Suppressor macrophage treated with lipopolysaccharide for 4 hours (primary cell): Measurements from ENCODE around the gene KCNJ9.
A peak's percentile ranks its signal among the peaks of the same experiment; 100 is the strongest.
"Not testable (repeated sequence)": the region's sequence is repeated elsewhere in the genome, so short reads cannot be mapped to it uniquely, and the experiment has no call there.

ENCODE experiments used
- DNase-seq: peaks from one replicate; pipeline ENCODE4 v3.0.0-alpha.2; 2020

Gene KCNJ9

GRCh38 chr1:160104486-160104885 is 23.1 kb downstream of the KCNJ9 start:
- DNase-seq: peak; percentile 67

DNA sequence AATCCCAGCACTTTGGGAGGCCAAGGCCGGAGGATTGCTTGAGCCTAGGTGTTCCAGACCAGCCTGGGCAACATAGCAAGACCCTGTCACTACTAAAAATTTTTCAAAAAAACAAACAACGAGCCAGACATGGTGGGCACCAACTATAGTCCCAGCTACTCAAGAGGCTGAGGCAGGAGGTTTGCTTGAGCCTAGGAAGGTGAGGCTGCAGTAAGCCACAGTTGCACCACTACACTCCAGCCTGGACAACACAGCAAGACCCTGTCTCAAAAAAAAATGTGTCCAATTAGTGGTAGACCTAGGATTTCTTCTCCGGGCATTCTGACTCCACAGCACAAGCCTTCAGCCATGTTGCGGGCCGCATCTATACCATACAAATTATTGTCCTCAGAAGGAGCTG is 23.8 kb downstream of the KCNJ9 start:
- no peak for DNase-seq

DNA sequence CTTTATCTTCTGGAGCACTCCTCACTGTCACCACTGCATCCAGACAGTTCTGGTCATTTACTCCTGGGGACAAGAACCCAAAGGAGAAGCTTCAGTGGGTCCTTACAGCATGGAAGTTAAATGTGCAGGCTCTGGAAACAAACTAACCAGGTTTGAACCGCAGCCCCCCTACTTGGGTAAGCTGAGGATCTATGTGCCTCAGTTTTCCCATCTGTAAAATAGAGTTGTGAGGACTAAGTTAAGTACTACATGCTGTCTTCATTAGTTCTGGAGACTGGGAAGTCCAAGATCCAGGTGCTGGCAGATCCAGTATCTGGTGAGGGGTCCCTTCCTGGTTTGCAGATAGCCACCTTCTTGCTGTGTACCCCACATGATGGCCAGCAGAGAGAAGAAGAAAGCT is 26.2 kb downstream of the KCNJ9 start:
- DNase-seq: no peak

GRCh38 chr1:160108888-160109662 is 27.7 kb downstream of the KCNJ9 start:
- peak; percentile 78 for DNase-seq

GRCh38 chr1:160109686-160110085 is 28.3 kb downstream of the KCNJ9 start:
- no peak for DNase-seq

- not testable (repeated sequence) for DNase-seq
Observed at GRCh38 chr1:160111462-160111861, 30.1 kb downstream of the KCNJ9 start.

GRCh38 chr1:160112357-160112756 is 31.0 kb downstream of the KCNJ9 start:
- DNase-seq: no peak

DNA sequence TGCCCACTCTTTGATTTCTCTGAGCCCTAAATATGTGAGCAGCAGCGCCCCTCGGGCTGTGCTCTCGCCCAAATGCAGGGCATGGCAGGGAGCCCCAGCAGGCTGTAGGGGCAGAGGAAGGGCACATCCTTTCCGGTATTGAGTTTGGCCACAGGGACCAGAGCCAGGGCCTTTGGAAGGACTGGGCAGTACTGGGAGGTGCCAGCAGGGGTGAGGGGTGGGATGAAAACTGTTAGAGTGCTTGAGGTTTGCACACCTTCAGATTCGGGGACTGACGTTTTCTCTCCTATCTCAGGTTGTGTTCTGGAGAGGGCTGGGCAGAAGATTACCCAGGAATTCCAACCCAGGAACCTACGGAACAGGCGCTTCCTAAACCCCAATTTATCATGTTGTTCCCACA is 32.1 kb downstream of the KCNJ9 start:
- DNase-seq: no peak

DNA sequence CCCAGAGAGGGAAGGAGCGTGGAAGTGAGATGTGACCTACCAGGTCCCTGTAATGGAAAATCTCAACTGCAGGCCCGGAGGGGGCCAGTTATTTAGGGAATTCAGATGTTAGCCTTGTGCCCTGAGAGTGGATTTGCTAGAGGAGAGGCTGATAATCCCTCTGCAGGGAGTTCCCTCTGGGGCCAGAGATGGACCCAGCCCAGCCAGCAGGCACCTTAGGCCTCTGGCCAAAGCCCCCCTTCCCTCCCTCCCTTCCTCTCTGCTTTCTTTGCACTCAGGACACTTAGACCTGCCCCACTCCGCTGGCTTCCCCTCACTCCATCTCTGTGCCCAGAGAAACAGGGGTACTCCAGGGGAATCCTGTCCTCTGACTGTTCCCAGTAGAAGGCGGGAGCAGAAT is 32.7 kb downstream of the KCNJ9 start:
- DNase-seq: no peak

DNA sequence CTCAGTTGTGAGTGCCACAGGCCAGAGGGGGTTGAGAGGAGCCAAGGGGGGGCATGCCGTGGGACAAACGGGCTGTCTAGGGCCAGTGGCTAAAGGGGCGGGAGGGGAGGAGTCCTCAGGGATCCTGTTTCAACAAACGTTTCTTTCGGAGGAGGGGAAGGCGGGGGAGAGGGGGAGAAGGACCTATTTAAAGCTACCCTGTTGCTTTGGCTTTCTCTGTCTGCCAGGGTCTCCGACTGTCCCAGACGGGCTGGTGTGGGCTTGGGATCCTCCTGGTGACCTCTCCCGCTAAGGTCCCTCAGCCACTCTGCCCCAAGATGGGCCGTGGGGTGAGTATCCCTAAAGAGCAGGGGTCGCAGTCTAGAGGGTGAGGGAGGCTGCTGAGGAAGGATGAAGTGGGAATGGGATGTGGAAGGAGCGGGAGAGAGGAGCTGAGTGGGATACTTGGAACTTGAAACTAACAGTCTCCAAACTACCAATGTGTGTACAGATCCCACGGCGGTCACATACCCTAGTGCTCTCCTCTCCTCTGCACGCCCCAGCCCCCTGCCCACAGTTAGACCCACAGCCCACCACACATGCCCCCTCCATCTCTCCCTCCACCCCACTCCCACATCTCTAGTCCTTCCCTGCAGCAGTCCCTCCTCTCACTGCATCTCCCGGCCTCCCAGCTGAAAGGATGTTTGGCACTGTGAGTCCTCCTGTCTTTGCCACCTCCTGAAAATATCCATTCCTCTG is 34.4 kb downstream of the KCNJ9 start, which contains the start of gene ATP1A2:
Gene ATP1A2, plus strand, starts transcription at position 215 of the 738 bp plus-strand sequence. Its CDS starts 103 bp downstream, at position 318.
- DNase-seq: no peak

GRCh38 chr1:160116283-160117147 is 35.2 kb downstream of the KCNJ9 start:
- DNase-seq: no peak

- no peak for DNase-seq
Observed at GRCh38 chr1:160117300-160117699, 36.0 kb downstream of the KCNJ9 start.

GRCh38 chr1:160117709-160118183 is 36.4 kb downstream of the KCNJ9 start:
- no peak for DNase-seq

GRCh38 chr1:160118928-160119327 is 37.6 kb downstream of the KCNJ9 start:
- no peak for DNase-seq

- DNase-seq: no peak
Observed at GRCh38 chr1:160120797-160121196, 39.5 kb downstream of the KCNJ9 start.

DNA sequence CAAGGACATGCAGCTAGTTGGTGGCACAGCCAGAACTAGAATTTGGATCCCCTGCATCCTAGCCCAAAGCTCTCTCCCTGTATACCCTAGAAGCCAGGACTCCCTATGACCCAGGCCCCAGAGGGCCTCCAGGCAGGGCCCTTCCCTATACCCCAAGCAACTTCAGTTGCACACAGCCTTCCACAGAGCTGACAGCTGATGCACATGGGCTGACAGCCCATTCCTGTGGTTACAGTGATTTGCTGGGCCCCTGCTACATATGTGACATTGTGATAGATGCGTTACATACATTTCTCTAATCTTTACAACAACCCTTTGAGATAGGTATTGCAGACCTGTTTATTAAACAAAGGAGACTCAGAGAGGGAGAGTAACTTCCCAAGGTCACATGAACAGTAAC is 40.0 kb downstream of the KCNJ9 start:
- no peak for DNase-seq

DNA sequence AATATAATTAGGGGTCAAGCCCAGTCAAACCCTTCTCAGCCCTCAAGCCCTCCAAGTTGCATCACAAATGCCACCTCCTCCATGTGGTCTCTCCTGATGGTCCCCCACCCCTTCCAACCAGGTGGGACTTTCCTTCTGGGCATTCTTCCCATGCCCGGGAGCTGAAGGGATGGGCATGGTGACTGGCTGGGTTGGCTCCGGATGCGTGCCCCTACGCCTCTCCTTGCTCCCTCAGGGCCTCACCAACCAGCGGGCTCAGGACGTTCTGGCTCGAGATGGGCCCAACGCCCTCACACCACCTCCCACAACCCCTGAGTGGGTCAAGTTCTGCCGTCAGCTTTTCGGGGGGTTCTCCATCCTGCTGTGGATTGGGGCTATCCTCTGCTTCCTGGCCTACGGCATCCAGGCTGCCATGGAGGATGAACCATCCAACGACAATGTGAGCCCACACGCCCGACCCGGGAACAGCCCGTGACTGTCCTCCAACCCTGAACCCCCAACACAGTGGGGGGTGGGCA is 41.7 kb downstream of the KCNJ9 start:
- DNase-seq: no peak

DNA sequence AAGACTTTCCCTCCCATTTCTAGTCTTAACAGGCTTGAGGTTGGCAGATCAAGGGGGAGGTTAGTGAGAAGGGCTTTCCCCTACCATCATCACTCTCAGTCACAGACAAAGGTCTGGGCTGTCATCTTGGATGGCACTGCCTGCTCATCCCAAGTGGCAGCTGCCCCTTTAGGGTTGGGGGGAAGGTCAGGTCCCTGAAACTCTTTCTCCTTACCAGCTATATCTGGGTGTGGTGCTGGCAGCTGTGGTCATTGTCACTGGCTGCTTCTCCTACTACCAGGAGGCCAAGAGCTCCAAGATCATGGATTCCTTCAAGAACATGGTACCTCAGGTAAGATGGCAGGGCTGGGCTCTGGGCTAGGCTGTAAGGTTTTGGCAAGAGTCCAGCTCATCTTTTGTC is 42.4 kb downstream of the KCNJ9 start:
- DNase-seq: no peak

DNA sequence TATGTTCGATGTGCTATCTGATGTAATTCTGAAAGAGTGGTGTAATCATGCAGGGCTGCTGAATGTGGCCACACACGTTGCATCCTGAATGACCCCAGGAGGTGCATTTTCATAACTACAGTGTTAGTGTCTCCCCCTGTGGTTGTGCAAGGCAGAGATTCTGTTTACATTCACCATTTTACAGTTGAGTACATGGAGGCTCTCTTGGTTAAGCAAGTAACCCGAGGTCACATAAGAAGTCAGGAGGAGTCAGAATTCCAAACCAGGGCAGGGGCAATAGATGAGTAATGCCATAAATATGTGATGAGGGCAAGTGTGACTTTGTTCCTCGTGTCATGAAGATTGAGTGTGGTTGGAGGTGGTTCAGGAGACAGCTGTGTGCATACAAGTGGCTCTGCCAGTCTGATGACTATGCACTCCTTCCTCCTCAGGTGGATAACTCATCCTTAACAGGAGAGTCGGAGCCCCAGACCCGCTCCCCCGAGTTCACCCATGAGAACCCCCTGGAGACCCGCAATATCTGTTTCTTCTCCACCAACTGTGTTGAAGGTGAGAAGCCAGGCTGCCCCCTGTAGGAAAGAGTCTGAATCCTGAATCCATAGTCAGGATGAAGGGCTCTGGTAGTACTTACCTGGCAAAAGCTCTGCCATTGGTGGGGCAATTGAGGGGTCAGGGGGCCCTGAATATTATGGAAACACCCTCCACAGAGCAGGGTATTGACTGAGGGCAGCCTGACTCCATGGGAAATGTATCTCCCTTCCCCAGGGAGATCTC is 43.6 kb downstream of the KCNJ9 start:
- DNase-seq: no peak

DNA sequence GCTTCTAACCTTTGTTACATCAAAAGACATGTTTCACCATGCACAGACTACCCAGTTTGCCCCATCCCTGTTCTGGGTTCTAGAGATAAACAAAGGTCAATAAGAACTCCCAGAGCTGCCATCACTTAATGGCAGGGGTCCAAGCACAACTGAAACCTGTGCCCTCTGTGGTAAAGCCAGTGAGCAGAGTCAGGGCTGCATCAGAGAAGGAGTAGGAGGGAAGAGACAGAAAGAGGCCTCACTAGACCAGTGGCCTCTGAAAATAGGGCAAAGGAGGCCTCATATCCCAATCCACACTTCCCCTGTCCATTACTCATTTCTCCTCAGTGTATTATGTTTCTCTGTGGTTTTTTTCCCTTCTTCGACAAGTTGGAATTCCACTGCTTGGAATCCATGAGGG is 44.4 kb downstream of the KCNJ9 start:
- DNase-seq: peak; percentile 23

- DNase-seq: not testable (repeated sequence)
Observed at GRCh38 chr1:160126342-160126741, 45.0 kb downstream of the KCNJ9 start.

GRCh38 chr1:160127381-160127780 is 46.0 kb downstream of the KCNJ9 start:
- no peak for DNase-seq
